ENCODE results near the gene LAMA1. TPM values are rescaled to one million over a fixed set of nuclear protein-coding genes. Genes with fewer than 3 reads are reported as not detected.
"Not testable (repeated sequence)": the region's sequence is repeated elsewhere in the genome, so short reads cannot be mapped to it uniquely, and the experiment has no call there.

Gene LAMA1
- total and polyA plus RNA-seq, 10 donors = 0.20 to 2.3 (median 0.63) TPM

DNA sequence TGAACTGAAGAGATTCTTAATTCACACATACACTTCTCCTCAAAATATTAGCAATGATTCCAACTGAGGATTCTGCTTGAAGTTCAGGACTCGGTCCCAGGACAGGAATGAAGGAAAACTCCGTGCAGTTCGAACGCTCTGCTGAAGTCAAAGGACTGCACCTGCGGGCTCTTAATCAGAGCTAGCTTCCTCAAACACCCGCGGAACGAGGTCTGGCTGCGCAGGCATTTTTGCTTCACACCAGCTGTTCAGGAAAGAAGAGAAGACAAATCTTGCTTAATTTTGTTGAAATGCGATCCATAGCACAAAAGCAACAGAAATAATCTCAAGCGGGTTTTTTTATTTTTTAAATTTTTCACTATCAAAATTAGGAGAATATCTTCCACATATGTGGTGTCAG lies 175.6 kb downstream of the LAMA1 start:
- 33 to 56% (median 47%) methylated on average over 11 of the region's 11 CpGs for WGBS, 5 donors

DNA sequence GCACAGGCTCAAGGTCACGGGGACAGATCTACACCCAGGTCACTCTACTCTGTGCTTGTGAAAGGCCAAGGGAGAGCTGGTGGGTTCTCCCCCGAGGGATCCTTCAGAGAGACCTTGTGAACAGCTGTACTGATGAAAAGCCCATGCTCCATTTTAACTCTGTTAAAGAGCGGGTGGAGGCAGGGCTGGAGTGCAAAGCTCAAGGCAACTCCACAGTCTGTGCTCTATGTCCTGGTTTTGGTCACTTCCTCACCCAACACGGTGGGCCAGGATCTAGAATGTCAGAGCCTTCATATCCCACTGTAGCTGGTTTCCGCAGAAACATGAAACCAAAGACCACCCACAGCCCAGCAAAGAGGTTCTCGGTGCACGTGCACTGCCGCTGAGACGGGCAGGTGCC lies 177.1 kb downstream of the LAMA1 start:
- TF ChIP-seq POLR2A (IDR thresholded peaks at IDR 0.05) (no peak), POLR2AphosphoS5 (IDR thresholded peaks at IDR 0.05) (no peak)
- TF ChIP-seq, protein P1, sequence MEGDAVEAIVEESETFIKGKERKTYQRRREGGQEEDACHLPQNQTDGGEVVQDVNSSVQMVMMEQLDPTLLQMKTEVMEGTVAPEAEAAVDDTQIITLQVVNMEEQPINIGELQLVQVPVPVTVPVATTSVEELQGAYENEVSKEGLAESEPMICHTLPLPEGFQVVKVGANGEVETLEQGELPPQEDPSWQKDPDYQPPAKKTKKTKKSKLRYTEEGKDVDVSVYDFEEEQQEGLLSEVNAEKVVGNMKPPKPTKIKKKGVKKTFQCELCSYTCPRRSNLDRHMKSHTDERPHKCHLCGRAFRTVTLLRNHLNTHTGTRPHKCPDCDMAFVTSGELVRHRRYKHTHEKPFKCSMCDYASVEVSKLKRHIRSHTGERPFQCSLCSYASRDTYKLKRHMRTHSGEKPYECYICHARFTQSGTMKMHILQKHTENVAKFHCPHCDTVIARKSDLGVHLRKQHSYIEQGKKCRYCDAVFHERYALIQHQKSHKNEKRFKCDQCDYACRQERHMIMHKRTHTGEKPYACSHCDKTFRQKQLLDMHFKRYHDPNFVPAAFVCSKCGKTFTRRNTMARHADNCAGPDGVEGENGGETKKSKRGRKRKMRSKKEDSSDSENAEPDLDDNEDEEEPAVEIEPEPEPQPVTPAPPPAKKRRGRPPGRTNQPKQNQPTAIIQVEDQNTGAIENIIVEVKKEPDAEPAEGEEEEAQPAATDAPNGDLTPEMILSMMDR (IDR thresholded peaks at IDR 0.05 in 8 of 11, conservative IDR thresholded peaks at IDR 0.05 in 3 of 11) = no peak
- Histone ChIP-seq H3K4me1 (no peaks in the 10 kb centered on the region), H3K4me3 (no peak overlapping the region), H3K9me3 (no peaks in the 10 kb centered on the region), H3K36me3 (no peaks in the 10 kb centered on the region), H3K27ac (no peak overlapping the region), H3K27me3 (replicated peaks in 1 of 7) (peaks cover 0 to 7% (median 0%) of the 10 kb centered on the region in 7 donors)
- intact Hi-C loops (cut with DNase I; ENCODE audit: low total_unique reads) = no loop called here
- 84 to 93% (median 86%) methylated on average over 9 of the region's 9 CpGs for WGBS, 5 donors
- no peak for DNase-seq

More for the DNA sequence above, 175.6 kb downstream of the LAMA1 start:
- Histone ChIP-seq H3K9me3 (no peaks in the 10 kb centered on the region), H3K27me3 (replicated peaks in 1 of 7) (peaks cover 0 to 7% (median 0%) of the 10 kb centered on the region in 7 donors), H3K27ac (no peak overlapping the region), H3K4me1 (no peaks in the 10 kb centered on the region), H3K36me3 (no peaks in the 10 kb centered on the region), H3K4me3 (no peak overlapping the region)
- DNase-seq = no peak
- TF ChIP-seq, protein P1 (IDR thresholded peaks at IDR 0.05 in 8 of 11, conservative IDR thresholded peaks at IDR 0.05 in 3 of 11) = no peak
- TF ChIP-seq POLR2A (IDR thresholded peaks at IDR 0.05) (no peak), POLR2AphosphoS5 (IDR thresholded peaks at IDR 0.05) (no peak)
- intact Hi-C loops (cut with DNase I; ENCODE audit: low total_unique reads) = no loop called here

DNA sequence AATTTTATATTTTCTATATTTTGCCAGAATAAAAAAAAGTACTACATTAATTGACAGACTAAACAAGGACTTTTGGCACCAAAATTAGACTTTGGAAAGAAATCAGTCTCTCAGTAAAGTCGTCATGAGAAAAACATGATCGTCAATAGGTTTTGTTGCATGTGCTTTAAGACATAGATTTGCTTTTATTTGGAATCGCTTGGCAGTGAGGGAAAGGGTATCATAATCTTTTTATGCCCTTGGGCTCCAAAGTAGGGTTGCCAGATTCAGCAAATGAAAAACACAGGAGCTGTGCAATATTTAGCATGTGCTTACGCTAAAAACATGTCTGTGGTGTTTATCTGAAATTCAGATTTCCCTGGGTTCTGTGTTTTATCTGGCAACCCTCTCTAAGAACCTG lies 177.6 kb downstream of the LAMA1 start:
- H3K36me3 ChIP-seq = no peaks in the 10 kb centered on the region
- no peak overlapping the region for H3K4me3 ChIP-seq
- no peaks in the 10 kb centered on the region for H3K4me1 ChIP-seq
- DNase-seq = no peak
- TF ChIP-seq, protein P1 (IDR thresholded peaks at IDR 0.05 in 8 of 11, conservative IDR thresholded peaks at IDR 0.05 in 3 of 11) = no peak
- TF ChIP-seq POLR2A (IDR thresholded peaks at IDR 0.05) (no peak), POLR2AphosphoS5 (IDR thresholded peaks at IDR 0.05) (no peak)
- peaks cover 0 to 7% (median 0%) of the 10 kb centered on the region in 7 donors for H3K27me3 ChIP-seq (replicated peaks in 1 of 7)
- WGBS, 5 donors = 70 to 95% (median 89%) methylated on average over 4 of the region's 4 CpGs
- intact Hi-C loops (cut with DNase I; ENCODE audit: low total_unique reads) = no loop called here
- no peak overlapping the region for H3K27ac ChIP-seq
- no peaks in the 10 kb centered on the region for H3K9me3 ChIP-seq

DNA sequence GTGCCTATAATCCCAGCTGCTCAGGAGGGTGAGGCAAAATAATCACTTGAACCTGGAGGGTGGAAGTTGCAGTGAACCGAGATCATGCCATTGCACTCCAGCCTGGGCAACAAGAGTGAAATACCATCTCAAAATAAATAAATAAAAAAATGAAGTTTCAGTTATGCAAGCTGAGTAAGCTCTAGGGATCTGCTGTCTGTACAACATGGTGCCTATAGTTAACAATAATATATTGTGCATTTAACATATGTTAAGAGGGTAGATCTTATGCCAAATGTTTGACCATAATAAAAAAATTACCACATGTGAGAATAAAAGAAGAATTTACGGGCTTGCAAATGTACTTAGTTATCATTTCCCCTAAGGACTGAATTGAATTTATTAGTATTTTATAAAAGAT lies 179.2 kb downstream of the LAMA1 start:
- H3K27me3 ChIP-seq (replicated peaks in 1 of 7); H3K4me1 ChIP-seq; H3K9me3 ChIP-seq; H3K36me3 ChIP-seq; intact Hi-C loops (cut with DNase I; ENCODE audit: low total_unique reads); H3K4me3 ChIP-seq; DNase-seq; H3K27ac ChIP-seq: not testable (repeated sequence)
- WGBS, 5 donors = 53 to 72% (median 62%) methylated on average over 2 of the region's 2 CpGs

DNA sequence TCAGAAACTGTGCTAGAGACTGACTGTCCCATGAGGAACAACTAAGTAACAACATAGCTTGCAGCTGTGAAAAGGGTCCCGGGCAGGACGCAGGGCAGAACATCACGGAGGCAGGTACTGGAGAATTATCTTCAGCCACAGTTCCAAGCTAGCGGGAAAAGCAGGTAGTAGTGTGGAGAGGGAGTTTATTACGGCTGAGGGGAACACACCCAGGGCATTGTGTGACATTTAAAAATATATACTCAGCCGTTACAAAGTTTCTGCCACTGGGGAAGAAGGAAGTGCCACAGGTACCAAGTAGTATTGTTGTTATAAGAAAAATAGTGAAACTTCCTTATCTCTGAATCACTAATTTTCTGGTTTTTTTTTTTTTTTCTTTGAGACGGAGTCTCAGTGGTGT lies 179.6 kb downstream of the LAMA1 start:
- TF ChIP-seq POLR2AphosphoS5 (IDR thresholded peaks at IDR 0.05) = no peak
- no peak for TF ChIP-seq POLR2A (IDR thresholded peaks at IDR 0.05)
- TF ChIP-seq, protein P1 (IDR thresholded peaks at IDR 0.05 in 8 of 11, conservative IDR thresholded peaks at IDR 0.05 in 3 of 11) = no peak
- WGBS, 5 donors = 12 to 32% (median 17%) methylated on average over 7 of the region's 7 CpGs
- Histone ChIP-seq H3K4me3 (no peak overlapping the region), H3K36me3 (no peaks in the 10 kb centered on the region), H3K27ac (no peak overlapping the region), H3K4me1 (no peaks in the 10 kb centered on the region), H3K9me3 (no peaks in the 10 kb centered on the region), H3K27me3 (replicated peaks in 1 of 7) (peaks cover 0 to 7% (median 0%) of the 10 kb centered on the region in 7 donors)
- DNase-seq = no peak
- intact Hi-C loops (cut with DNase I; ENCODE audit: low total_unique reads) = no loop called here
